Measurements from ENCODE around the gene ATP2C2.

GRCh38 chr16:84341528-84342295 lies 26.6 kb upstream of the ATP2C2 start:
- no peak for TF ChIP-seq SIN3A (IDR thresholded peaks at IDR 0.05; ENCODE audit: low read depth)
- TF ChIP-seq ATF3 (IDR thresholded peaks at IDR 0.05), result no peak
- no peak for TF ChIP-seq EZH2phosphoT487 (IDR thresholded peaks at IDR 0.05; ENCODE audit: borderline replicate concordance)
- TF ChIP-seq POLR2AphosphoS5 (IDR thresholded peaks at IDR 0.05; ENCODE audit: low read depth, low read length), result no peak
- TF ChIP-seq CTCF (IDR thresholded peaks at IDR 0.05 in 2 of 3, conservative IDR thresholded peaks at IDR 0.05 in 1 of 3; ENCODE audit: borderline replicate concordance in 1 of 3, insufficient read depth in 1 of 3, low read depth in 2 of 3, low read length in 2 of 3), result no peak
- no peak for TF ChIP-seq POLR2A (IDR thresholded peaks at IDR 0.05; ENCODE audit: borderline replicate concordance, extremely low read depth, insufficient read depth, insufficient read length)
- TF ChIP-seq JUND (IDR thresholded peaks at IDR 0.05), result no peak
- no peak for TF ChIP-seq SP1 (IDR thresholded peaks at IDR 0.05; ENCODE audit: low read depth)
- TF ChIP-seq CBX3 (IDR thresholded peaks at IDR 0.05; ENCODE audit: low read depth), result no peak
- no peak for TF ChIP-seq SRF (IDR thresholded peaks at IDR 0.05; ENCODE audit: low read depth)
- no peak for TF ChIP-seq CEBPB (IDR thresholded peaks at IDR 0.05; ENCODE audit: low read depth)

All from HCT116 (cell line).